H1 (cell line): ENCODE measurements around the gene RNMT. TPM values are rescaled to one million over a fixed set of nuclear protein-coding genes. Genes with fewer than 3 reads are reported as not detected.

Source experiments
- CTCF ChIA-PET: fragments of 300-600 bp; sonication (Branson Sonifier 250); formaldehyde crosslinking; loops from one replicate; lab custom pipeline; 2021; ENCODE audit not compliant: partially characterized antibody; lab: Charles Lee
- POLR2A ChIA-PET: fragments of 300-600 bp; sonication (Branson Sonifier 250); formaldehyde crosslinking; loops from one replicate; lab custom pipeline; 2021; ENCODE audit warnings: inconsistent platforms; ENCODE audit not compliant: partially characterized antibody; lab: Charles Lee
- DNase-seq, 2 experiments: peaks; one replicate each; pipeline versions ENCODE4 v3.0.0 to v3.0.0-alpha.2; 2010 to 2022; ENCODE audit warnings: low spot score in 2 of 2, low read depth in 1 of 2, mixed read lengths in 1 of 2
- FAIRE-seq: peaks from 2 replicates; lab custom pipeline; 2011; peaks lifted over from hg19 to GRCh38; lab: Jason Lieb, UNC
- H2AFZ ChIP-seq: 2 replicates; pipeline ENCODE4 v1.8.1; 2012; ENCODE audit warnings: low read length, inconsistent platforms
- H2AK5ac ChIP-seq: 2 replicates; pipeline ENCODE4 v1.6.1; 2013; ENCODE audit warnings: low read depth, low read length
- H2BK120ac ChIP-seq: replicated peaks from 2 replicates; pipeline ENCODE3; 2013; ENCODE audit warnings: low read depth, low read length, inconsistent platforms
- H2BK12ac ChIP-seq: 2 replicates; pipeline ENCODE4 v1.6.1; 2013; ENCODE audit warnings: low read depth, low read length
- H2BK15ac ChIP-seq: 2 replicates; pipeline ENCODE4 v1.6.1; 2013; ENCODE audit warnings: low read length
- H2BK20ac ChIP-seq: 2 replicates; pipeline ENCODE4 v1.6.1; 2013; ENCODE audit warnings: low read length
- H2BK5ac ChIP-seq: 2 replicates; pipeline ENCODE4 v1.6.1; 2013; ENCODE audit warnings: low read depth, low read length
- H3K14ac ChIP-seq: 2 replicates; pipeline ENCODE4 v1.6.1; 2013; ENCODE audit warnings: inconsistent platforms; ENCODE audit not compliant: insufficient read length
- H3K18ac ChIP-seq: 2 replicates; pipeline ENCODE4 v1.6.1; 2013; ENCODE audit warnings: low read length; ENCODE audit errors: extremely low read depth
- H3K23ac ChIP-seq: 2 replicates; pipeline ENCODE4 v1.6.1; 2013; ENCODE audit warnings: inconsistent platforms; ENCODE audit not compliant: insufficient read length
- H3K23me2 ChIP-seq: 2 replicates; pipeline ENCODE4 v1.6.1; 2013; ENCODE audit warnings: low read depth, low read length
- H3K27ac ChIP-seq: 2 replicates; pipeline ENCODE4 v1.6.1; 2011; ENCODE audit warnings: low read depth, low read length, inconsistent platforms
- H3K27me3 ChIP-seq, 4 experiments: replicated peaks in 1 of 4; 1 replicate in 1 of 4; 2 replicates in 3 of 4; pipeline versions ENCODE4 v1.6.1 to v1.8.1; 2011 to 2013; ENCODE audit warnings: low read length in 3 of 4, mild to moderate bottlenecking in 3 of 4, inconsistent platforms in 2 of 4, mixed read lengths in 2 of 4, moderate library complexity in 1 of 4; ENCODE audit not compliant: control insufficient read depth in 3 of 4, insufficient read depth in 3 of 4; ENCODE audit errors: extremely low read depth in 1 of 4
- H3K36me3 ChIP-seq, 4 experiments: 2 replicates each; pipeline versions ENCODE4 v1.6.1 to v1.8.1; 2011 to 2013; ENCODE audit warnings: mild to moderate bottlenecking in 4 of 4, low read length in 3 of 4, moderate library complexity in 2 of 4, control low read depth in 1 of 4, inconsistent platforms in 1 of 4; ENCODE audit not compliant: insufficient read depth in 4 of 4, control insufficient read depth in 2 of 4
- H3K4ac ChIP-seq: replicated peaks from 2 replicates; pipeline ENCODE3; 2013; ENCODE audit warnings: low read length, low read depth, mixed read lengths, inconsistent platforms; ENCODE audit not compliant: insufficient read length
- H3K4me1 ChIP-seq, 4 experiments: replicated peaks in 1 of 4; 1 replicate in 1 of 4; 2 replicates in 3 of 4; pipeline versions ENCODE4 v1.6.1 to v1.8.1; 2011 to 2013; ENCODE audit warnings: low read length in 3 of 4, inconsistent platforms in 2 of 4, mixed read lengths in 1 of 4; ENCODE audit not compliant: insufficient read depth in 4 of 4, control insufficient read depth in 3 of 4
- H3K4me2 ChIP-seq, 2 experiments: 2 replicates each; pipeline versions ENCODE4 v1.6.1 to v1.8.1; 2011 to 2013; ENCODE audit warnings: low read depth in 2 of 2, low read length in 2 of 2, control low read depth in 1 of 2, inconsistent platforms in 1 of 2, mild to moderate bottlenecking in 1 of 2; ENCODE audit not compliant: insufficient read depth in 1 of 2
- H3K4me3 ChIP-seq, 4 experiments: fragments of 200-600, 300-600 bp in 1 of 4; sonication (generic), shearing (Covaris generic), sonication (Bioruptor Twin) in 1 of 4; 2 replicates each; pipeline versions ENCODE4 v1.5.1 to v1.8.1; 2011 to 2016; ENCODE audit warnings: low read length in 4 of 4, low read depth in 3 of 4, control low read depth in 2 of 4, inconsistent platforms in 2 of 4, mild to moderate bottlenecking in 2 of 4, mixed read lengths in 1 of 4, moderate library complexity in 1 of 4; ENCODE audit not compliant: insufficient read depth in 2 of 4; ENCODE audit errors: extremely low read depth in 1 of 4
- H3K56ac ChIP-seq: replicated peaks from 2 replicates; pipeline ENCODE3; 2013; ENCODE audit warnings: low read depth, mild to moderate bottlenecking, mixed read lengths, low read length, inconsistent platforms; ENCODE audit not compliant: insufficient read length
- H3K79me1 ChIP-seq: 2 replicates; pipeline ENCODE4 v1.6.1; 2013; ENCODE audit warnings: low read depth, low read length, control low read depth
- H3K79me2 ChIP-seq, 2 experiments: 2 replicates each; pipeline versions ENCODE4 v1.6.1 to v1.8.1; 2012 to 2013; ENCODE audit warnings: low read length in 2 of 2, mild to moderate bottlenecking in 2 of 2, inconsistent platforms in 1 of 2; ENCODE audit not compliant: insufficient read depth in 2 of 2, control insufficient read depth in 1 of 2
- H3K9ac ChIP-seq, 4 experiments: replicated peaks in 1 of 4; 1 replicate in 1 of 4; 2 replicates in 3 of 4; pipeline versions ENCODE4 v1.6.1 to v1.8.1; 2011 to 2013; ENCODE audit warnings: low read depth in 3 of 4, low read length in 3 of 4, control low read depth in 2 of 4, mild to moderate bottlenecking in 2 of 4, moderate library complexity in 2 of 4, inconsistent platforms in 1 of 4; ENCODE audit errors: extremely low read depth in 1 of 4
- H3K9me3 ChIP-seq, 2 experiments: 2 replicates each; pipeline versions ENCODE4 v1.6.1 to v1.8.1; 2012 to 2013; ENCODE audit warnings: mild to moderate bottlenecking in 2 of 2, moderate library complexity in 2 of 2, control low read depth in 1 of 2, inconsistent platforms in 1 of 2, low read depth in 1 of 2, low read length in 1 of 2, mixed read lengths in 1 of 2; ENCODE audit not compliant: insufficient read depth in 2 of 2
- H4K20me1 ChIP-seq, 2 experiments: replicated peaks in 1 of 2; 2 replicates each; pipeline versions ENCODE3 to v1.8.1; 2011 to 2013; ENCODE audit warnings: inconsistent platforms in 2 of 2, low read length in 2 of 2, mild to moderate bottlenecking in 1 of 2; ENCODE audit not compliant: insufficient read depth in 2 of 2, control insufficient read depth in 1 of 2
- H4K5ac ChIP-seq: 2 replicates; pipeline ENCODE4 v1.6.1; 2013; ENCODE audit warnings: low read length, low read depth, mixed read lengths, inconsistent platforms; ENCODE audit not compliant: insufficient read length
- H4K8ac ChIP-seq: 2 replicates; pipeline ENCODE4 v1.8.0; 2013; ENCODE audit warnings: mild to moderate bottlenecking, moderate library complexity, low read length, inconsistent platforms; ENCODE audit not compliant: insufficient read depth; ENCODE audit errors: extremely low read depth
- H4K91ac ChIP-seq: replicated peaks from 2 replicates; pipeline ENCODE3; 2013; ENCODE audit warnings: low read length, mixed read lengths, inconsistent platforms; ENCODE audit not compliant: insufficient read length
- EZH2 ChIP-seq: fragments of 200-600 bp; sonication (generic); IDR thresholded peaks from 2 replicates; pipeline ENCODE4 v1.7.1; 2012; ENCODE audit warnings: low read depth, mild to moderate bottlenecking, moderate library complexity, low read length, inconsistent platforms; ENCODE audit not compliant: severe bottlenecking
- RXRA ChIP-seq: IDR thresholded peaks from 2 replicates; pipeline ENCODE4 v1.6.1; 2011; ENCODE audit warnings: low read depth, mild to moderate bottlenecking, low read length, moderate library complexity; ENCODE audit not compliant: insufficient read depth
- SP4 ChIP-seq: IDR thresholded peaks from 2 replicates; pipeline ENCODE4 v1.6.1; 2012; ENCODE audit warnings: low read length, inconsistent platforms
- SRF ChIP-seq: IDR thresholded peaks from 2 replicates; pipeline ENCODE4 v1.6.1; 2011; ENCODE audit warnings: mild to moderate bottlenecking, low read depth, low read length, moderate library complexity
- WGBS, 2 experiments: shearing (Covaris generic) in 1 of 2; methylation state at CpG; one replicate each; pipeline versions ENCODE4 v1.1.6 to v1.1.7; 2013 to 2015; ENCODE audit warnings: low lambda C conversion rate in 2 of 2, mixed read lengths in 2 of 2, inconsistent platforms in 1 of 2, low coverage in 1 of 2, missing lambda C conversion rate in 1 of 2; ENCODE audit not compliant: insufficient replicate concordance in 2 of 2, insufficient coverage in 1 of 2, insufficient read length in 1 of 2; ENCODE audit errors: extremely low coverage in 1 of 2, missing lambda C conversion rate in 1 of 2; 5-methylcytosine and 5-hydroxymethylcytosine counted together
- polyA plus RNA-seq, 7 experiments: library from polyadenylated mRNA; depleted of rRNA in 3 of 7; stranded (reverse) in 5 of 7; unstranded in 2 of 7; fragments of >200 nt in 5 of 7; fragments of 200-250 nt in 2 of 7; gene quantifications; 1 replicate in 5 of 7; 2 replicates in 1 of 7; 4 replicates in 1 of 7; pipeline versions ENCODE4 v1.2.1 to v1.2.3, GENCODE V29; 2011 to 2013; ENCODE audit warnings: missing spikeins in 2 of 7, mixed read lengths in 2 of 7
- total RNA-seq: library from RNA; stranded (reverse); fragmentation: NEBNext Ultra II Directional; extraction: Animal tissue kit (Norgen Biotek cat#: 25700); gene quantifications from 2 replicates; pipeline ENCODE4 v1.2.1, GENCODE V29; 2021

RNMT gene
- total and polyA plus RNA-seq, 2 of the 8 experiments (the other 6 are each of a cell fraction or from before 2014, with no cell fraction given): 25.3 to 63.5 TPM

- H3K18ac ChIP-seq: 0 out of 2 replicates have a peak overlapping the region, but pooled peaks have one; percentile 60
- no peak overlapping the region for H4K91ac ChIP-seq
- no peaks in the 10 kb centered on the region for H3K79me1 ChIP-seq
- H3K79me2 ChIP-seq: no peaks in the 10 kb centered on the region
- DNase-seq (no peak), FAIRE-seq (no peak)
- no peak overlapping the region for H2BK12ac ChIP-seq
- POLR2A ChIA-PET: interaction anchor here (1.7 kb wide), 1 partner anchor 10 kb away, joined by 4 read pairs; no protein-coding TSS in a partner anchor
- no peak overlapping the region for H3K14ac ChIP-seq
- H3K4me1 ChIP-seq: peaks cover 0 to 11% (median 0%) of the 10 kb centered on the region in 4 experiments; a peak in 4 of 7 replicates
- peak overlapping the region; percentile 84; the same call in 1 of the 2 replicates for H2AFZ ChIP-seq
- H3K9me3 ChIP-seq: no peaks in the 10 kb centered on the region; a peak in 1 of 4 replicates
- H3K56ac ChIP-seq: no peak overlapping the region
- H3K9ac ChIP-seq: no peak overlapping the region
- H3K4ac ChIP-seq: no peak overlapping the region
- H2BK20ac ChIP-seq: no peak overlapping the region; the same call in 1 of the 2 replicates
- H3K4me2 ChIP-seq: peak overlapping the region in 1 of 2 experiments; percentile 45; a peak in 1 of 4 replicates
- no peaks in the 10 kb centered on the region for H3K27me3 ChIP-seq
- no peak overlapping the region for H2AK5ac ChIP-seq
- 63% methylated on average over 3 of the region's 3 CpGs; no CpG with 5 or more reads in 1 of the 2 experiments for WGBS, 2 experiments
- H3K36me3 ChIP-seq: no peaks in the 10 kb centered on the region
- CTCF ChIA-PET: interaction anchor here (1.9 kb wide), 1 partner anchor 38 kb away, joined by 6 read pairs; no protein-coding TSS in a partner anchor
- H2BK5ac ChIP-seq: peak overlapping the region; percentile 68; the same call in 1 of the 2 replicates
- no peak overlapping the region for H3K23ac ChIP-seq
- no peaks in the 10 kb centered on the region for H4K20me1 ChIP-seq
- H2BK120ac ChIP-seq: peak overlapping the region; percentile 24
- H3K27ac ChIP-seq: no peak overlapping the region
- no peak overlapping the region for H4K5ac ChIP-seq
- no peaks in the 10 kb centered on the region for H3K23me2 ChIP-seq
- no peak overlapping the region for H4K8ac ChIP-seq
- H3K4me3 ChIP-seq: no peak overlapping the region
- no peak overlapping the region for H2BK15ac ChIP-seq
- TF ChIP-seq EZH2 (no peak), RXRA (no peak), SP4 (no peak), SRF (no peak)
Measured at GRCh38 chr18:13775058-13775457, 48.6 kb downstream of the RNMT start.
